Immature natural killer cell (primary cell): Measurements from ENCODE around the gene MLX. TPM values are rescaled to one million over a fixed set of nuclear protein-coding genes. Genes with fewer than 3 reads are reported as not detected.
"Not testable (repeated sequence)": the region's sequence is repeated elsewhere in the genome, so short reads cannot be mapped to it uniquely, and the experiment has no call there.

Experiments
- DNase-seq, 3 donors: peaks; one replicate each; pipeline ENCODE4 v3.0.0; 2022; ENCODE audit warnings: mixed read lengths in 1 of 3
- H3K27ac Mint-ChIP-seq, 6 donors: one replicate each; pipeline ENCODE4 v1.8.0; 2020; ENCODE audit warnings: mixed read lengths in 6 of 6, mild to moderate bottlenecking in 5 of 6, inconsistent platforms in 4 of 6, moderate library complexity in 3 of 6
- H3K27me3 Mint-ChIP-seq, 3 donors: one replicate each; pipeline ENCODE4 v1.8.0; 2020 to 2021; ENCODE audit warnings: low read depth in 3 of 3, mild to moderate bottlenecking in 3 of 3, mixed read lengths in 3 of 3, moderate library complexity in 3 of 3, inconsistent platforms in 1 of 3
- H3K36me3 Mint-ChIP-seq, 3 donors: one replicate each; pipeline ENCODE4 v1.8.0; 2020; ENCODE audit warnings: mixed read lengths in 3 of 3, inconsistent platforms in 2 of 3, mild to moderate bottlenecking in 2 of 3
- H3K4me1 Mint-ChIP-seq, 2 donors: one replicate each; pipeline ENCODE4 v1.8.0; 2020; ENCODE audit warnings: inconsistent platforms in 2 of 2, mild to moderate bottlenecking in 2 of 2, mixed read lengths in 2 of 2, moderate library complexity in 1 of 2
- H3K4me3 Mint-ChIP-seq, 5 donors: one replicate each; pipeline ENCODE4 v1.8.0; 2020; ENCODE audit warnings: mild to moderate bottlenecking in 5 of 5, mixed read lengths in 5 of 5, inconsistent platforms in 3 of 5, moderate library complexity in 3 of 5
- H3K9me3 Mint-ChIP-seq, 6 donors: one replicate each; pipeline ENCODE4 v1.8.0; 2020; ENCODE audit warnings: mild to moderate bottlenecking in 6 of 6, mixed read lengths in 6 of 6, inconsistent platforms in 4 of 6, moderate library complexity in 3 of 6
- polyA plus RNA-seq, 3 donors: library from polyadenylated mRNA; unstranded; fragments of 300-500 nt; fragmentation: Illumina TruSeq; gene quantifications; one replicate each; pipeline ENCODE4 v1.2.3, GENCODE V29; 2021

MLX gene
- polyA plus RNA-seq, 3 donors from 2014 or later: 25.0 to 41.0 (median 30.5) TPM

DNA sequence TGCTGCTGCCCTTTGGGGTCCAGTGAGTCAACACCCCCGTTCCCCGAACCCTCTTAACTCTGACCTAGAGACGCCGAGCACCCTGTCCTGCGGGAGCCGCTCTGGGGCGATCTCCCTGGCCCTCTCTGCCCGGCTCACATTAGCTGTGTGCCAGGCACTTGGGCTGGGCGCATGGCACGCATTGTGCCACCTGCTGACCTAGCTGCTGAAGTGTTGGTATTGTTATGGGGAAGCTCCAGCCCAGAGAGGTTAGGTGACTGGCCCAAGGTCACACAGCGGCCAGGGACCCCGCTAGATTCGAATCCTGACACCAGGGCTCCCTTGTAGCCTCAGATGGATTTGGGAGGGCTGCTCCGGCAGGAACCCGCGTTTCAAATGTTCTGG, 13.0 kb upstream of the MLX start:
- Mint-ChIP-seq H3K4me3 (peak overlapping the region; percentile 85 to 90 (median 88)), H3K9me3 (no peaks in the 10 kb centered on the region), H3K27me3 (peaks cover 0 to 8% (median 4%) of the 10 kb centered on the region in 3 donors), H3K27ac (peak overlapping the region; percentile 82 to 93 (median 91)), H3K4me1 (peaks cover 20 to 25% of the 10 kb centered on the region in 2 donors), H3K36me3 (no peaks in the 10 kb centered on the region)
- DNase-seq: peak in 1 of 3 donors; percentile 26

GRCh38 chr17:42554250-42555121, 12.4 kb upstream of the MLX start:
- Mint-ChIP-seq H3K27me3 (peaks cover 0 to 8% (median 4%) of the 10 kb centered on the region in 3 donors), H3K36me3 (no peaks in the 10 kb centered on the region), H3K27ac (peak overlapping the region; percentile 82 to 93 (median 91)), H3K9me3 (no peaks in the 10 kb centered on the region), H3K4me3 (peak overlapping the region; percentile 85 to 90 (median 88)), H3K4me1 (peaks cover 15 to 21% of the 10 kb centered on the region in 2 donors)
- DNase-seq: peak; percentile 85 to 87 (median 87)

- no peaks in the 10 kb centered on the region for H3K36me3 Mint-ChIP-seq
- H3K4me3 Mint-ChIP-seq: peak overlapping the region; percentile 85 to 90 (median 88)
- H3K4me1 Mint-ChIP-seq: peaks cover 15 to 23% of the 10 kb centered on the region in 2 donors
- H3K9me3 Mint-ChIP-seq: no peaks in the 10 kb centered on the region
- H3K27me3 Mint-ChIP-seq: peaks cover 0 to 8% (median 6%) of the 10 kb centered on the region in 3 donors
- DNase-seq: no peak
- peak overlapping the region; percentile 82 to 93 (median 91) for H3K27ac Mint-ChIP-seq
Measured at GRCh38 chr17:42555122-42555622, 11.7 kb upstream of the MLX start.

DNA sequence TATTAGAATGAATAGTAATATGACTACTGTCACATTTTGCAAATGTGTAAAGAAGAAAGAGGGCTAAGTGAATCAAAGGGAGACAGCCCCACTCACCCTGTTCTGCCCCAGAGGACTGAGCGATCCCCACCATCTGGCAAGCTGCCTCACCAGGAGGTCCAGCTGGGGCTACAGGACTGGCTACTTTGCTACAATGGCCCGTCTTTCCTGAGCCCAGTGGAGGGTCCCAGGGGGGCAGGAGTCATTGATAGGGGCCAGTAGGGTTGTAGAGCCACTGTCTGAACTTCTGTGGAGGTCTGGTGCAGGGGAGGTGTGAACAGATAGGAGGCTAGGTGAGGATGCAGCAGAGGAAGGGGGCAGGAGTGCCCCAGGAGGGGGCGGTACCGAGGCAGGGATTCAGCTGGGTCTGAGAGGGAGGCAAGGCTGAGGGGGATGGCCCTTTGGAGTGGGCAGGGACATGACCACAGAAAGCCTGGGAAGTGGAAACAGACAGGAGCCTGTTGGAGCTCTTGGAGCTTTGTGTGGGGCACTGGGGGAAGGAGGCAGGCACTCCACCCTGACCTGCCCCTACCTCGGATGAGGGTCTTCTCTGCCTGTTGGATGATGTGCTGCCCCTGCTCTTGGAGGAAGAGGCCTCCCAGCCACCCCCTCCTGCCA, 10.8 kb upstream of the MLX start:
- Mint-ChIP-seq H3K4me1 (peaks cover 21 to 23% of the 10 kb centered on the region in 2 donors), H3K4me3 (peak overlapping the region in 1 of 5 donors; percentile 50), H3K27ac (peak overlapping the region in 2 of 6 donors; percentile 7 to 91)
- not testable (repeated sequence) for H3K36me3 Mint-ChIP-seq, DNase-seq, H3K27me3 Mint-ChIP-seq, H3K9me3 Mint-ChIP-seq

DNA sequence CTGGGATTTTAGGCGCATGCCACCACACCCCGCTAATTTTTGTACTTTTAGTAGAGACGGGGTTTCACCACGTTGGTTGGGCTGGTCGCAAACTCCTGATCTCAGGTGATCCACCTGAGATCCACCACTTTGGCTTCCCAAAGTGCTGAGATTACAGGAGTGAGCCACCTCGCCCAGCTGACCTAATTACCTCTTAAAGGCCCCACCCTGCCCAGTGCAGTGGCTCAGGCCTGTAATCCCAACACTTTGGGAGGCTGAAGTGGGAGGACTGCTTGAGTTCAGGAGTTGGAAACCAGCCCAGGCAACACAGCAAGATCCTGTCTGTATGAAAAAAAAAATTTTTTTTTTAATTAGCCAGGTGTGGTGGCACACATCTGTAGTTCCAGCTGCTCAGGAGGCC, 7.8 kb upstream of the MLX start:
- DNase-seq: no peak
- H3K27ac Mint-ChIP-seq: no peak overlapping the region
- peaks cover 8 to 19% (median 13%) of the 10 kb centered on the region in 3 donors for H3K27me3 Mint-ChIP-seq
- no peak overlapping the region for H3K4me3 Mint-ChIP-seq
- peaks cover 0 to 6% (median 0%) of the 10 kb centered on the region in 3 donors for H3K36me3 Mint-ChIP-seq
- H3K4me1 Mint-ChIP-seq: peaks cover 40 to 47% of the 10 kb centered on the region in 2 donors
- H3K9me3 Mint-ChIP-seq: no peaks in the 10 kb centered on the region

GRCh38 chr17:42560246-42560645, 6.7 kb upstream of the MLX start:
- Mint-ChIP-seq H3K36me3 (peaks cover 0 to 6% (median 0%) of the 10 kb centered on the region in 3 donors), H3K27ac (peak overlapping the region in 3 of 6 donors; percentile 8 to 88 (median 22)), H3K4me1 (peaks cover 36 to 37% of the 10 kb centered on the region in 2 donors), H3K9me3 (no peaks in the 10 kb centered on the region), H3K27me3 (peaks cover 8 to 13% (median 11%) of the 10 kb centered on the region in 3 donors), H3K4me3 (peak overlapping the region in 3 of 5 donors; percentile 62 to 77 (median 72))
- no peak for DNase-seq

DNA sequence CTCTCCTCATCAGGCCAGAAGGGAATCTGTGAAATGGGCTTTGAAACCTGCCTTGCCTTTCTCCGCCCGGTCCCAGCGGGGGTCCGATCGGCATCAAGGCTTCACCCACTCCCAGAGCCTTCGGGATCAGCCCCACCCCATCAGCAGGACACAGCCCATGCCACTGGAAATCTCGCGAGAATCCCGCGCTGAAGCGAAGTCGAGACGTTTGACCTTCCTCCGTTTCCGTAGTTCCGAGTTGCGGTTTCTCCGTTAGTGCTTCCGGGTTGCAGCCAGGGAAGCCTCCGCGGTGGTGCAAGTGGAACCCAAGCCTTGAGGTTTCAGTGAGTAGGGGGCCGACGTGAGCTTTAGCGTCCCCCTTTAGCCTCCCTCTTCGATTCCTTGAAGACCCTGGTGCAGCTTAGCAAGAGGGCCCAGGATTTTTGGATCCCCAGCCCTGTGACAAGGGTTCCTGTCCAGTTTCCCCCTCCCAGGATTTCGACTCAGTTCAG, 5.0 kb upstream of the MLX start, which contains the start of gene COASY:
TSS of gene COASY (plus strand) at position 252 of the 491 bp plus-strand sequence. CDS start 475 bp downstream, outside the sequence.
- H3K27me3 Mint-ChIP-seq: peaks cover 15 to 18% (median 18%) of the 10 kb centered on the region in 3 donors
- peak within 1 kb of the TSS; percentile 85 to 97 (median 94) for H3K27ac Mint-ChIP-seq
- H3K4me1 Mint-ChIP-seq: peaks cover 40 to 42% of the 10 kb centered on the region in 2 donors
- no peaks in the 10 kb centered on the region for H3K9me3 Mint-ChIP-seq
- H3K4me3 Mint-ChIP-seq: peak within 1 kb of the TSS; percentile 91 to 95 (median 92)
- DNase-seq: peak; percentile 88 to 92 (median 91)
- H3K36me3 Mint-ChIP-seq: peaks cover 0 to 6% (median 0%) of the 10 kb centered on the region in 3 donors

DNA sequence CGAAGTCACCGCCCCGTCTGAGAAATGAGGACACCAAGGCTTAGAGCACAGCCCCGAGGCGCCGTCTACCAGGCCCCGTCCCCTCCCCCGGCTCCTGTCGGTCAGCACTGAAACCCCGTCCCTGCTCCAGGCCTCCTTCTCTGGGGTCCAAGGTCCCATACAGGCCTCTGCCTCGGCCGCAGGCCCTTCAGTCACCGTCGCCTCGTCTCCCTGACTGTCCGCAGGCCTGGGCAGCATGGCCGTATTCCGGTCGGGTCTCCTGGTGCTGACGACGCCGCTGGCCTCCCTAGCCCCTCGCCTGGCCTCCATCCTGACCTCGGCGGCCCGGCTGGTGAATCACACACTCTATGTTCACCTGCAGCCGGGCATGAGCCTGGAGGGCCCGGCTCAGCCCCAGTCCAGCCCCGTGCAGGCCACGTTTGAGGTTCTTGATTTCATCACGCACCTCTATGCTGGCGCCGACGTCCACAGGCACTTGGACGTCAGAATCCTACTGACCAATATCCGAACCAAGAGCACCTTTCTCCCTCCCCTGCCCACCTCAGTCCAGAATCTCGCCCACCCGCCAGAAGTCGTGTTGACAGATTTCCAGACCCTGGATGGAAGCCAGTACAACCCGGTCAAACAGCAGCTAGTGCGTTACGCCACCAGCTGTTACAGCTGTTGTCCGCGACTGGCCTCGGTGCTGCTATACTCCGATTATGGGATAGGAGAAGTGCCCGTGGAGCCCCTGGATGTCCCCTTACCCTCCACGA, 4.3 kb upstream of the MLX start:
- no peak for DNase-seq
- Mint-ChIP-seq H3K27ac (peak overlapping the region; percentile 85 to 97 (median 94)), H3K4me3 (peak overlapping the region; percentile 91 to 95 (median 92)), H3K36me3 (peaks cover 0 to 6% (median 0%) of the 10 kb centered on the region in 3 donors), H3K9me3 (no peaks in the 10 kb centered on the region), H3K27me3 (peaks cover 17 to 24% (median 22%) of the 10 kb centered on the region in 3 donors), H3K4me1 (peaks cover 43 to 44% of the 10 kb centered on the region in 2 donors)

DNA sequence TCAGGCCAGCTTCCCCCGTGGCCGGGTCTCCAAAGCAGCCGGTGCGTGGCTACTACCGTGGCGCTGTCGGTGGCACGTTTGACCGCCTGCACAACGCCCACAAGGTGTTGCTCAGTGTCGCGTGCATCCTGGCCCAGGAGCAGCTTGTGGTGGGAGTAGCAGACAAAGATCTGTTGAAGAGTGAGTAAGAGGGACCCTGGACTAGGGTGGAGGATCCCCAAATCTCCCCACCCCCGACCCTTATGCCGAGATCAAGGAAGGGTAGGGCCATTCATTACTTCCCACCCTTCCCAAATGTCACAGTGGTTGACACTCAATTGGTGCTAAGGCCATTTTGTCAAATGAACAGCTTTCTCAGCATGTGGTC, 3.8 kb upstream of the MLX start:
- Mint-ChIP-seq H3K27ac (peak overlapping the region in 5 of 6 donors; percentile 69 to 97 (median 85)), H3K4me1 (peaks cover 47 to 49% of the 10 kb centered on the region in 2 donors), H3K27me3 (peaks cover 17 to 25% (median 22%) of the 10 kb centered on the region in 3 donors), H3K4me3 (peak overlapping the region; percentile 91 to 95 (median 92)), H3K36me3 (peaks cover 0 to 9% (median 0%) of the 10 kb centered on the region in 3 donors), H3K9me3 (no peaks in the 10 kb centered on the region)
- no peak for DNase-seq

DNA sequence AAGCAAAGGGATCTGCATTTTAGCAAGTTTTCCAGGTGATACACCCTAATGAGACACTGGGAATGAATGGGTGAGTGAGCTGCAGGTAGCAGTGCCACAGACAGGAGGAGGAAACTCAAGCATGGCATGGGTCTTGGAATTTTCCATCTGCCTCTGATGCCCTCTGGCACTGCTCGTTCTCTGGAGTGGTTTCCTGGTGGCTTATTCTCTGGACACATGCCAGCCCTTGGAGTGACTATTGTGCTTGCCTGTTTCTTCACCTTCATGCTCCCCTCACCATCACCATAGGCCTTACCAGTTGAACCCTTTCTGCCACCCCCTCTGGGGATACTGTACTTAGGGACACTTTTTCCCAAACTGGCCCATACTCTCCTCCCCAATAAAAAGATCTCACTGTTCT, 3.4 kb upstream of the MLX start:
- H3K4me1 Mint-ChIP-seq: peaks cover 49 to 51% of the 10 kb centered on the region in 2 donors
- no peak for DNase-seq
- H3K27ac Mint-ChIP-seq: peak overlapping the region; percentile 47 to 91 (median 86)
- H3K9me3 Mint-ChIP-seq: no peaks in the 10 kb centered on the region
- H3K4me3 Mint-ChIP-seq: peak overlapping the region; percentile 76 to 93 (median 92)
- H3K36me3 Mint-ChIP-seq: peaks cover 0 to 9% (median 0%) of the 10 kb centered on the region in 3 donors
- peaks cover 17 to 25% (median 22%) of the 10 kb centered on the region in 3 donors for H3K27me3 Mint-ChIP-seq

GRCh38 chr17:42563950-42564349, 3.0 kb upstream of the MLX start:
- Mint-ChIP-seq H3K36me3 (peaks cover 0 to 12% (median 0%) of the 10 kb centered on the region in 3 donors), H3K9me3 (no peaks in the 10 kb centered on the region)

GRCh38 chr17:42564815-42565522, 1.9 kb upstream of the MLX start:
- DNase-seq: no peak
- H3K27me3 Mint-ChIP-seq: peaks cover 17 to 26% (median 19%) of the 10 kb centered on the region in 3 donors
- peaks cover 54 to 57% of the 10 kb centered on the region in 2 donors for H3K4me1 Mint-ChIP-seq
- H3K9me3 Mint-ChIP-seq: no peaks in the 10 kb centered on the region
- H3K36me3 Mint-ChIP-seq: peaks cover 0 to 12% (median 0%) of the 10 kb centered on the region in 3 donors
- H3K27ac Mint-ChIP-seq: peak overlapping the region in 4 of 6 donors; percentile 17 to 88 (median 56)
- H3K4me3 Mint-ChIP-seq: peak overlapping the region; percentile 18 to 52 (median 43)

More at GRCh38 chr17:42563950-42564349, 3.0 kb upstream of the MLX start:
- H3K4me1 Mint-ChIP-seq: peaks cover 53% of the 10 kb centered on the region in 2 donors
- DNase-seq: no peak
- H3K27me3 Mint-ChIP-seq: peaks cover 17 to 26% (median 22%) of the 10 kb centered on the region in 3 donors
- peak overlapping the region in 5 of 6 donors; percentile 47 to 87 (median 75) for H3K27ac Mint-ChIP-seq
- peak overlapping the region; percentile 76 to 93 (median 92) for H3K4me3 Mint-ChIP-seq
